Femur (tissue), 1 donor: ENCODE data around the gene FAM184B.
"Not testable (repeated sequence)": the region's sequence is repeated elsewhere in the genome, so short reads cannot be mapped to it uniquely, and the experiment has no call there.

Experiments used
- DNase-seq: peaks from one replicate; pipeline ENCODE4 v3.0.0-alpha.2; 2017

The FAM184B gene

GRCh38 chr4:17680559-17681280, 100.7 kb downstream of the FAM184B start:
- DNase-seq = no peak

GRCh38 chr4:17670423-17670822, 111.0 kb downstream of the FAM184B start:
- DNase-seq = no peak

- DNase-seq = no peak
Observed at GRCh38 chr4:17667653-17668201, 113.7 kb downstream of the FAM184B start.

- DNase-seq = no peak
Observed at GRCh38 chr4:17667253-17667652, 114.2 kb downstream of the FAM184B start.

GRCh38 chr4:17665852-17666251, 115.6 kb downstream of the FAM184B start:
- no peak for DNase-seq

- no peak for DNase-seq
Observed at GRCh38 chr4:17665346-17665745, 116.1 kb downstream of the FAM184B start.

GRCh38 chr4:17664755-17665154, 116.7 kb downstream of the FAM184B start:
- no peak for DNase-seq

- no peak for DNase-seq
Observed at GRCh38 chr4:17662694-17663093, 118.7 kb downstream of the FAM184B start.

- DNase-seq = not testable (repeated sequence)
Observed at GRCh38 chr4:17659196-17659595, 122.2 kb downstream of the FAM184B start.

- DNase-seq = no peak
Observed at GRCh38 chr4:17657849-17658248, 123.6 kb downstream of the FAM184B start.

GRCh38 chr4:17657090-17657489, 124.3 kb downstream of the FAM184B start:
- no peak for DNase-seq

GRCh38 chr4:17654701-17655100, 126.7 kb downstream of the FAM184B start:
- no peak for DNase-seq

GRCh38 chr4:17650406-17650805, 131.0 kb downstream of the FAM184B start:
- DNase-seq = no peak

GRCh38 chr4:17647927-17648326, 133.5 kb downstream of the FAM184B start:
- DNase-seq = no peak

- DNase-seq = no peak
Observed at GRCh38 chr4:17647176-17647806, 134.1 kb downstream of the FAM184B start.

- DNase-seq = no peak
Observed at GRCh38 chr4:17646693-17647092, 134.7 kb downstream of the FAM184B start.

- DNase-seq = no peak
Observed at GRCh38 chr4:17642398-17642783, 139.0 kb downstream of the FAM184B start.

GRCh38 chr4:17639136-17639535, 142.3 kb downstream of the FAM184B start:
- DNase-seq = no peak

- DNase-seq = peak; percentile 74
Observed at GRCh38 chr4:17636696-17637622, 144.5 kb downstream of the FAM184B start.

- no peak for DNase-seq
Observed at GRCh38 chr4:17636341-17636695, 145.1 kb downstream of the FAM184B start.

- DNase-seq = no peak
Observed at GRCh38 chr4:17635056-17635455, 146.4 kb downstream of the FAM184B start.

- no peak for DNase-seq
Observed at GRCh38 chr4:17633600-17633999, 147.8 kb downstream of the FAM184B start.

- no peak for DNase-seq
Observed at GRCh38 chr4:17630228-17630627, 151.2 kb downstream of the FAM184B start.
